GM10248 (cell line): ENCODE results near the gene BMPR2.

Experiments
- CTCF ChIA-PET: fragments of 300-600 bp; sonication (Branson Sonifier 250); formaldehyde crosslinking; extraction: SDS; loops from one replicate; lab custom pipeline; 2021; ENCODE audit warnings: antibody characterized with exemption; lab: Yijun Ruan, JAX
- POLR2A ChIA-PET: fragments of 350-650 bp; sonication (Branson Sonifier 250); formaldehyde crosslinking; extraction: SDS; loops from one replicate; lab custom pipeline; 2020; ENCODE audit warnings: antibody characterized with exemption; lab: Yijun Ruan, JAX
- DNase-seq: peaks from one replicate; pipeline ENCODE4 v3.0.0; 2012; ENCODE audit errors: extremely low spot score
- TF ChIP-seq, protein P1 (sequence below): IDR thresholded peaks from 2 replicates; pipeline ENCODE4 v1.5.1; 2012; ENCODE audit warnings: mild to moderate bottlenecking, low read depth; ENCODE audit errors: extremely low read depth, missing control alignments, control extremely low read depth

The BMPR2 gene

DNA sequence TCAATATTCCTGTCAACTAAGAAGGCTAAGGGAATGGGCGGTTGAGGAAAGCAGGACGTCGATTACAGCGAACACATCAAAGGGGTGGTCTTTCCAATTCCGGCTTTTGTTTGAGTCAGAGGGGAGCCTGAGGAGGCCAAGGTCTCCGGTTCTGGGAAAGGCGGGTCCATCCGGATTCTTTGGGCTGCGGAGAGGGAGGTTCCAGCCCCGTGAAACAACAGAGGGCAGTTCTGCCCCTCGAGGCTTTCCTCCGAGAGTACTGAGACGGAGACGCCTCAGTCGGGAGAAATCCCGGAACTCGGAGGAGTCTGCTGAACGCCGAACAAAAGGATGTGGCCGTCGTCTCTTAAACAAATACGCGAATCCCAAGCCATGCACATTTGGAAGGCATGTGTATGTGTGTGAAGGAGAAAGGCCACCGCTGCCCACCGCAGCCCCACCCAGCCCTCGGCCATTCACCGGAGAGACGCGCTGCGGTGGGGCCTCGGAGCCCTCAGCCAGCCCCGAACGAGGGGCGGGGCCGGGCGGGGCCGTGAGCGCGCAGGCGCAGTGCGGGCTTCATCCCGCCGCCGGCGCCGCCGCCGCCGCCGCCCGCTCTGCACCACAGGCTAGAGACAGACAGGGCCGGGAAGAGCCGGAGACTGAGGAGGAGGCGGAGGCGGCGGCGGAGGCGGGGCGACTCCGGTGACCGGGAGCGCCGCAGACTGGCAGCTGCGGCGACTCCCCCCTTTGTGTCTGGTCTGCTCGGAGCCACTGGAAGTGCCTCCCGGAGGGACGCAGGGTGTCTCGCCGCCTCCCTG is at the start of gene BMPR2:
Gene BMPR2 (plus strand): TSS at position 719 of the 800 bp plus-strand sequence. CDS start 1,148 bp downstream, outside the sequence.
- DNase-seq = peak; percentile 88
- TF ChIP-seq, protein P1, sequence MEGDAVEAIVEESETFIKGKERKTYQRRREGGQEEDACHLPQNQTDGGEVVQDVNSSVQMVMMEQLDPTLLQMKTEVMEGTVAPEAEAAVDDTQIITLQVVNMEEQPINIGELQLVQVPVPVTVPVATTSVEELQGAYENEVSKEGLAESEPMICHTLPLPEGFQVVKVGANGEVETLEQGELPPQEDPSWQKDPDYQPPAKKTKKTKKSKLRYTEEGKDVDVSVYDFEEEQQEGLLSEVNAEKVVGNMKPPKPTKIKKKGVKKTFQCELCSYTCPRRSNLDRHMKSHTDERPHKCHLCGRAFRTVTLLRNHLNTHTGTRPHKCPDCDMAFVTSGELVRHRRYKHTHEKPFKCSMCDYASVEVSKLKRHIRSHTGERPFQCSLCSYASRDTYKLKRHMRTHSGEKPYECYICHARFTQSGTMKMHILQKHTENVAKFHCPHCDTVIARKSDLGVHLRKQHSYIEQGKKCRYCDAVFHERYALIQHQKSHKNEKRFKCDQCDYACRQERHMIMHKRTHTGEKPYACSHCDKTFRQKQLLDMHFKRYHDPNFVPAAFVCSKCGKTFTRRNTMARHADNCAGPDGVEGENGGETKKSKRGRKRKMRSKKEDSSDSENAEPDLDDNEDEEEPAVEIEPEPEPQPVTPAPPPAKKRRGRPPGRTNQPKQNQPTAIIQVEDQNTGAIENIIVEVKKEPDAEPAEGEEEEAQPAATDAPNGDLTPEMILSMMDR = no peak
- CTCF ChIA-PET = no interaction called here
- POLR2A ChIA-PET = no interaction called here

GRCh38 chr2:202327858-202328257 is 48.3 kb upstream of the BMPR2 start:
- DNase-seq = no peak
- TF ChIP-seq, protein P1 = no peak
- ChIA-PET POLR2A (no interaction called here), CTCF (interaction anchor here (1.4 kb wide), 1 partner anchor 10 kb away, joined by 7 read pairs; no protein-coding TSS in a partner anchor)

GRCh38 chr2:202335791-202336467 is 40.2 kb upstream of the BMPR2 start:
- TF ChIP-seq, protein P1 = no peak
- ChIA-PET CTCF (interaction anchor here (1.1 to 2.7 kb wide), 3 partner anchors 9 to 27 kb away, joined by 3 to 7 read pairs (median 4); no protein-coding TSS in a partner anchor), POLR2A (no interaction called here)
- DNase-seq = no peak

DNA sequence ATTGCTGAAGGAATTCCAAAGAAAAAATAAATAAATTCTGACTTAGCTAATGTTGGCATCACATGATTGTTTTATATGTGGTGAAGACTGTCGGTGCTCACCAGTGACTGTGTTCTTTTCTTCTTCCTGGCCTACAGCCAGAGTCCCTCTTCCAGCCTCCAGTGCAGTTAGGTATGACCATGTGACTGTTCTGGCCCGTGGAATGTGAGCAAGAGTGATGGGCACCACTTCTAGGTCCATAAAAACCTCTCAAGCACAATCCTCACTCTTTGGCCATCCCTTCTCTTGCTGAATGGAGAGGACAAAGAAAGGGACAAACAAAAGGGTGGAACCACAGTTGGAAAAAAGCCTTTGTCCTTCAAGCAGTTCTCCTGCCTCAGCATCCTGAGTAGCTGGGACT is 39.0 kb upstream of the BMPR2 start:
- ChIA-PET POLR2A (no interaction called here), CTCF (interaction anchor here (1.5 to 2.7 kb wide), 3 partner anchors 10 to 34 kb away, joined by 4 to 7 read pairs (median 4); no protein-coding TSS in a partner anchor)
- no peak for DNase-seq
- TF ChIP-seq, protein P1 = no peak

DNA sequence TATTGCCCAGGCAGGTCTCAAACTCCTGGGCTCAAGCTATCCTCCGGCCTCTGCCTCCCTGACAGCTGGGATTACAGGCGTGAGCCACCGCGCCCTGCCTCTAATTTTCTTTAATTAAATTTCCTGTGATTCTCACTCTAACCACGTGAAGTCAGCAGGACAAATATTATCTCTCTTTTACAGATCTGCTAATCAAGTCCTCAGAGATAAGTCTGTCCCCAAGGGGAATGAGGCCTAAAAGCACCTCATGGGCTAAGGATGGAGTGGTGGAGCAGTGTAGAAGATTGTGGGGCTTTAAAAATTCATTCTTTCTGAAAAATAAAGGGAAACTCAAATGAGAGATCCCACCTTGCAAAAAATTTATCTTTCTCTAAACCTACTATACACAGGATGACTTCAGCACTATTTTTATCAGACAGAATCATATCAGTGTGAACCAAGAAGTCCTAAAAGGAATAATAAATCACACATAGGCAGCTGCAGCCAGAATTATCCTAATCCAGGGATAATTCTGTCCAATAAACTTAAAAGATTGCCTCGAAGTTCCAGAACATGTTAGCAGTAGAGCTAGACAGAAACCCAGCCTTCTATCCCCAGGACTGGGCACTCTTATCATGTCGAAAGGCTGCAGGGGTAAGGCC is 38.3 kb upstream of the BMPR2 start:
- ChIA-PET CTCF (interaction anchor here (1.5 to 2.7 kb wide), 2 partner anchors 11 to 34 kb away, joined by 4 to 7 read pairs; no protein-coding TSS in a partner anchor), POLR2A (no interaction called here)
- TF ChIP-seq, protein P1 = no peak
- no peak for DNase-seq
